Neural cell (in vitro differentiated cells): Measurements from ENCODE around the gene GABRG3. TPM values are rescaled to one million over a fixed set of nuclear protein-coding genes. Genes with fewer than 3 reads are reported as not detected.

ENCODE experiments used
- H2AFZ ChIP-seq: fragments of 200-600, 300-800 bp; sonication (generic), shearing (Covaris generic); 2 replicates; pipeline ENCODE4 v1.6.0; 2014; ENCODE audit warnings: low read depth, mild to moderate bottlenecking, antibody characterized with exemption, low read length, moderate library complexity
- H3F3A ChIP-seq: fragments of 200-600 bp; shearing (Covaris generic); 2 replicates; pipeline ENCODE4 v1.6.1; 2016; ENCODE audit warnings: mild to moderate bottlenecking, moderate library complexity, mixed read lengths, antibody characterized with exemption, low read length; ENCODE audit not compliant: insufficient read depth, poor library complexity, severe bottlenecking
- H3K27ac ChIP-seq: fragments of 200-600, 300-800 bp; sonication (generic), shearing (Covaris generic); 2 replicates; pipeline ENCODE4 v1.5.1; 2014; ENCODE audit warnings: mild to moderate bottlenecking, low read length, moderate library complexity
- H3K27me3 ChIP-seq: fragments of 300-800, 200-600 bp; sonication (generic), shearing (Covaris generic); 2 replicates; pipeline ENCODE4 v1.6.0; 2014; ENCODE audit warnings: mild to moderate bottlenecking, low read depth, low read length, moderate library complexity; ENCODE audit not compliant: insufficient read depth
- H3K36me3 ChIP-seq: fragments of 300-800, 200-600 bp; sonication (generic), shearing (Covaris generic); 2 replicates; pipeline ENCODE4 v1.5.1; 2014; ENCODE audit warnings: mild to moderate bottlenecking, antibody characterized with exemption, low read length, moderate library complexity; ENCODE audit not compliant: insufficient read depth
- H3K4me2 ChIP-seq: fragments of 300-800, 200-600 bp; sonication (generic), shearing (Covaris generic); 2 replicates; pipeline ENCODE4 v1.6.0; 2014; ENCODE audit warnings: mild to moderate bottlenecking, low read length
- H3K4me3 ChIP-seq: fragments of 300-800, 200-600 bp; sonication (generic), shearing (Covaris generic); 2 replicates; pipeline ENCODE4 v1.5.1; 2014; ENCODE audit warnings: mild to moderate bottlenecking, low read length, moderate library complexity
- H3K79me2 ChIP-seq: fragments of 200-600 bp; shearing (Covaris generic); replicated peaks from 2 replicates; pipeline ENCODE4 v1.6.0; 2014; ENCODE audit warnings: mild to moderate bottlenecking, low read length, moderate library complexity; ENCODE audit not compliant: insufficient read depth
- H3K9ac ChIP-seq: fragments of 300-800, 200-600 bp; sonication (generic), shearing (Covaris generic); 2 replicates; pipeline ENCODE4 v1.6.1; 2016; ENCODE audit warnings: mild to moderate bottlenecking, low read length, mixed read lengths
- H3K9me2 ChIP-seq: fragments of 200-600 bp; shearing (Covaris generic); 2 replicates; pipeline ENCODE4 v1.6.1; 2016; ENCODE audit warnings: mild to moderate bottlenecking, low read length, mixed read lengths; ENCODE audit not compliant: insufficient read depth
- H3K9me3 ChIP-seq: fragments of 200-600, 300-800 bp; sonication (generic), shearing (Covaris generic); 2 replicates; pipeline ENCODE4 v1.6.1; 2016; ENCODE audit warnings: mild to moderate bottlenecking, mixed run types, low read length, moderate library complexity, mixed read lengths
- H4K20me1 ChIP-seq: fragments of 200-600 bp; shearing (Covaris generic); 2 replicates; pipeline ENCODE4 v1.6.1; 2016; ENCODE audit warnings: mild to moderate bottlenecking, mixed run types; ENCODE audit not compliant: insufficient read depth
- EP300 ChIP-seq: fragments of 450-650 bp; conservative IDR thresholded peaks from 2 replicates; pipeline ENCODE4 v1.6.1; 2014; ENCODE audit warnings: antibody characterized with exemption, mild to moderate bottlenecking, moderate library complexity; ENCODE audit not compliant: poor library complexity, severe bottlenecking
- EZH2 ChIP-seq: fragments of 200-600, 300-800 bp; shearing (Covaris generic), sonication (generic); IDR thresholded peaks from 2 replicates; pipeline ENCODE4 v1.6.1; 2014; ENCODE audit warnings: antibody characterized with exemption, low read length, borderline replicate concordance, mild to moderate bottlenecking; ENCODE audit not compliant: insufficient read depth, poor library complexity, severe bottlenecking
- MXI1 ChIP-seq: fragments of 450-650 bp; conservative IDR thresholded peaks from 2 replicates; pipeline ENCODE4 v1.6.1; 2014; ENCODE audit warnings: antibody characterized with exemption, mild to moderate bottlenecking; ENCODE audit not compliant: poor library complexity, severe bottlenecking
- POLR2AphosphoS5 ChIP-seq: IDR thresholded peaks from 2 replicates; pipeline ENCODE4 v1.6.1; 2012
- RAD21 ChIP-seq: fragments of 450-650 bp; conservative IDR thresholded peaks from 2 replicates; pipeline ENCODE4 v1.6.1; 2014; ENCODE audit warnings: antibody characterized with exemption, mild to moderate bottlenecking, moderate library complexity
- REST ChIP-seq: IDR thresholded peaks from 2 replicates; pipeline ENCODE4 v1.6.1; 2012; ENCODE audit warnings: borderline replicate concordance
- SMC3 ChIP-seq: fragments of 450-650 bp; conservative IDR thresholded peaks from 2 replicates; pipeline ENCODE4 v1.6.1; 2014; ENCODE audit warnings: antibody characterized with exemption, mild to moderate bottlenecking, moderate library complexity; ENCODE audit not compliant: poor library complexity
- TAF1 ChIP-seq: IDR thresholded peaks from 2 replicates; pipeline ENCODE4 v1.6.1; 2012; ENCODE audit warnings: low read depth
- polyA plus RNA-seq: library from polyadenylated mRNA; depleted of rRNA; stranded (reverse); fragments of >200 nt; gene quantifications from 2 replicates; pipeline ENCODE4 v1.2.3, GENCODE V29; 2014
- TF ChIP-seq, protein P1 (sequence below): fragments of 450-650 bp; IDR thresholded peaks from 2 replicates; pipeline ENCODE4 v1.5.1; 2014; ENCODE audit warnings: antibody characterized with exemption, mild to moderate bottlenecking, moderate library complexity; ENCODE audit not compliant: poor library complexity, severe bottlenecking

GABRG3 gene
- polyA plus RNA-seq, 1 donor from 2014 or later: 1.2 TPM

DNA sequence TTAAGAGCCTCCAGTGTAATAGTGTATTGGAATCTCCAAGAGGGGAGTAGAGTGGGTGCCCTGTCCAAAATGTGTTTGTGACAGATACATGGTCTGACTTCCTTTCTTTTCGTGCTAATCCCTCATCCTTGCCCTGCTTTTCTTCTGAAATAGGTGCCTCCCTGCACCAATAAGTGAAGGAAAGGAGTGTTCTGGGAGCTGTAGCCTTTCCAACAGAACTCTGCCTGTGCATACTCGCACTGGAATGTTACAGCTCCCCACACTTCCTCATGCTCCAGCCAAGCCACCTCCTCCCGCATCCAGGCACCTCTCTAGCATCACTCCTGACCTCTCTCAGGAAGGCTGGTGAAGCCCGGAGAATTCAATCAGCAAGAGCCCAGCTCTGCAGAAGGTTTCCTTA, 478.0 kb downstream of the GABRG3 start:
- Histone ChIP-seq H3K27me3 (no peaks in the 10 kb centered on the region), H3K27ac (no peak overlapping the region), H2AFZ (no peak overlapping the region), H4K20me1 (no peaks in the 10 kb centered on the region), H3K79me2 (no peaks in the 10 kb centered on the region), H3K4me2 (no peak overlapping the region), H3F3A (no peaks in the 10 kb centered on the region), H3K9ac (no peak overlapping the region), H3K4me3 (no peak overlapping the region), H3K9me3 (no peaks in the 10 kb centered on the region), H3K9me2 (no peaks in the 10 kb centered on the region), H3K36me3 (no peaks in the 10 kb centered on the region)
- TF ChIP-seq EZH2: no peak
- TF ChIP-seq, protein P1, sequence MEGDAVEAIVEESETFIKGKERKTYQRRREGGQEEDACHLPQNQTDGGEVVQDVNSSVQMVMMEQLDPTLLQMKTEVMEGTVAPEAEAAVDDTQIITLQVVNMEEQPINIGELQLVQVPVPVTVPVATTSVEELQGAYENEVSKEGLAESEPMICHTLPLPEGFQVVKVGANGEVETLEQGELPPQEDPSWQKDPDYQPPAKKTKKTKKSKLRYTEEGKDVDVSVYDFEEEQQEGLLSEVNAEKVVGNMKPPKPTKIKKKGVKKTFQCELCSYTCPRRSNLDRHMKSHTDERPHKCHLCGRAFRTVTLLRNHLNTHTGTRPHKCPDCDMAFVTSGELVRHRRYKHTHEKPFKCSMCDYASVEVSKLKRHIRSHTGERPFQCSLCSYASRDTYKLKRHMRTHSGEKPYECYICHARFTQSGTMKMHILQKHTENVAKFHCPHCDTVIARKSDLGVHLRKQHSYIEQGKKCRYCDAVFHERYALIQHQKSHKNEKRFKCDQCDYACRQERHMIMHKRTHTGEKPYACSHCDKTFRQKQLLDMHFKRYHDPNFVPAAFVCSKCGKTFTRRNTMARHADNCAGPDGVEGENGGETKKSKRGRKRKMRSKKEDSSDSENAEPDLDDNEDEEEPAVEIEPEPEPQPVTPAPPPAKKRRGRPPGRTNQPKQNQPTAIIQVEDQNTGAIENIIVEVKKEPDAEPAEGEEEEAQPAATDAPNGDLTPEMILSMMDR: no peak
- TF ChIP-seq SMC3: no peak
- no peak for TF ChIP-seq MXI1
- TF ChIP-seq RAD21: no peak
- no peak for TF ChIP-seq REST
- no peak for TF ChIP-seq TAF1
- TF ChIP-seq EP300: no peak
- no peak for TF ChIP-seq POLR2AphosphoS5

- H4K20me1 ChIP-seq: no peaks in the 10 kb centered on the region
- TF ChIP-seq TAF1 (no peak), POLR2AphosphoS5 (no peak), REST (no peak), SMC3 (no peak), RAD21 (no peak), MXI1 (no peak), EP300 (no peak), EZH2 (no peak)
- TF ChIP-seq, protein P1: no peak
- H3F3A ChIP-seq: no peaks in the 10 kb centered on the region
- no peak overlapping the region for H3K27ac ChIP-seq
- H3K9me2 ChIP-seq: no peaks in the 10 kb centered on the region
- H3K9ac ChIP-seq: no peak overlapping the region
- H3K36me3 ChIP-seq: no peaks in the 10 kb centered on the region
- no peak overlapping the region for H3K4me2 ChIP-seq
- H2AFZ ChIP-seq: no peak overlapping the region
- H3K79me2 ChIP-seq: no peaks in the 10 kb centered on the region
- no peaks in the 10 kb centered on the region for H3K9me3 ChIP-seq
- no peak overlapping the region for H3K4me3 ChIP-seq
- H3K27me3 ChIP-seq: no peaks in the 10 kb centered on the region
Measured at GRCh38 chr15:27449941-27450340, 479.0 kb downstream of the GABRG3 start.
